Left ventricle myocardium inferior (tissue), 1 donor: Measurements from ENCODE around the gene SLC39A11. TPM values are rescaled to one million over a fixed set of nuclear protein-coding genes. Genes with fewer than 3 reads are reported as not detected.
"Not testable (repeated sequence)": the region's sequence is repeated elsewhere in the genome, so short reads cannot be mapped to it uniquely, and the experiment has no call there.

Source experiments
- DNase-seq: peaks from one replicate; pipeline ENCODE4 v3.0.0-alpha.2; 2020
- H3K27ac ChIP-seq: fragments of 200-600 bp; replicated peaks from 2 replicates; pipeline ENCODE4 v1.8.0; 2021
- H3K27me3 ChIP-seq: fragments of 200-600 bp; 2 replicates; pipeline ENCODE4 v1.8.0; 2021; ENCODE audit warnings: low read depth
- H3K36me3 ChIP-seq: fragments of 200-600 bp; 2 replicates; pipeline ENCODE4 v1.8.0; 2021
- H3K4me1 ChIP-seq: fragments of 200-600 bp; 2 replicates; pipeline ENCODE4 v1.8.0; 2021
- H3K4me3 ChIP-seq: fragments of 200-600 bp; 2 replicates; pipeline ENCODE4 v1.8.0; 2021; ENCODE audit warnings: mild to moderate bottlenecking, moderate library complexity
- H3K9me3 ChIP-seq: fragments of 200-600 bp; replicated peaks from 2 replicates; pipeline ENCODE4 v1.8.0; 2021
- CTCF ChIP-seq: fragments of 200-600 bp; IDR thresholded peaks from 2 replicates; pipeline ENCODE4 v1.8.0; 2021; ENCODE audit warnings: antibody characterized with exemption, mild to moderate bottlenecking, borderline replicate concordance
- intact Hi-C: fragments of 100-400 bp; cut with micrococcal nuclease; formaldehyde crosslinking; loops from one replicate; pipeline ENCODE4 v1.11.0; 2022
- total RNA-seq: library from RNA; stranded (reverse); fragmentation: NEBNext Ultra II Directional; extraction: Animal tissue kit (Norgen Biotek cat#: 25700); gene quantifications from one replicate; pipeline ENCODE4 v1.2.1, GENCODE V29; 2021
- donor health status: DM: no; HTN: yes; CAD: no; lungs with severe emphysema.

SLC39A11 gene
- total RNA-seq, 1 donor from 2014 or later, result 6.4 TPM

GRCh38 chr17:72903522-72903921 is 189.0 kb downstream of the SLC39A11 start:
- no peak for TF ChIP-seq CTCF
- Histone ChIP-seq H3K9me3 (peaks cover 3% of the 10 kb centered on the region), H3K27ac (no peak overlapping the region), H3K4me3 (no peak overlapping the region), H3K27me3 (no peaks in the 10 kb centered on the region), H3K4me1 (no peaks in the 10 kb centered on the region), H3K36me3 (no peaks in the 10 kb centered on the region)
- DNase-seq, result no peak
- intact Hi-C loops, result no loop called here

GRCh38 chr17:72901657-72902056 is 190.8 kb downstream of the SLC39A11 start:
- no peaks in the 10 kb centered on the region for H3K27me3 ChIP-seq
- H3K4me3 ChIP-seq, result no peak overlapping the region
- H3K27ac ChIP-seq, result no peak overlapping the region
- H3K36me3 ChIP-seq, result no peaks in the 10 kb centered on the region
- DNase-seq, result no peak
- H3K4me1 ChIP-seq, result no peaks in the 10 kb centered on the region
- H3K9me3 ChIP-seq, result peaks cover 3% of the 10 kb centered on the region
- TF ChIP-seq CTCF, result no peak
- intact Hi-C loops, result no loop called here

- DNase-seq, result no peak
- no peak for TF ChIP-seq CTCF
- peaks cover 3% of the 10 kb centered on the region for H3K9me3 ChIP-seq
- H3K4me1 ChIP-seq, result no peaks in the 10 kb centered on the region
- no peaks in the 10 kb centered on the region for H3K36me3 ChIP-seq
- H3K4me3 ChIP-seq, result no peak overlapping the region
- H3K27me3 ChIP-seq, result no peaks in the 10 kb centered on the region
- H3K27ac ChIP-seq, result no peak overlapping the region
- intact Hi-C loops, result no loop called here
Measured at GRCh38 chr17:72901083-72901482, 191.4 kb downstream of the SLC39A11 start.

GRCh38 chr17:72900654-72900971 is 191.9 kb downstream of the SLC39A11 start:
- no peak overlapping the region for H3K4me3 ChIP-seq
- H3K27ac ChIP-seq, result no peak overlapping the region
- no peaks in the 10 kb centered on the region for H3K36me3 ChIP-seq
- peaks cover 3% of the 10 kb centered on the region for H3K9me3 ChIP-seq
- no peaks in the 10 kb centered on the region for H3K27me3 ChIP-seq
- intact Hi-C loops, result no loop called here
- H3K4me1 ChIP-seq, result no peaks in the 10 kb centered on the region
- DNase-seq, result no peak
- TF ChIP-seq CTCF, result no peak

- H3K27ac ChIP-seq, result no peak overlapping the region
- H3K27me3 ChIP-seq, result no peaks in the 10 kb centered on the region
- no peaks in the 10 kb centered on the region for H3K36me3 ChIP-seq
- no peak for TF ChIP-seq CTCF
- peaks cover 3% of the 10 kb centered on the region for H3K9me3 ChIP-seq
- DNase-seq, result no peak
- no peak overlapping the region for H3K4me3 ChIP-seq
- intact Hi-C loops, result no loop called here
- H3K4me1 ChIP-seq, result no peaks in the 10 kb centered on the region
Measured at GRCh38 chr17:72898725-72899124, 193.8 kb downstream of the SLC39A11 start.

- H3K27me3 ChIP-seq, DNase-seq, H3K4me3 ChIP-seq, H3K36me3 ChIP-seq, H3K4me1 ChIP-seq, intact Hi-C loops, H3K27ac ChIP-seq, H3K9me3 ChIP-seq: not testable (repeated sequence)
Measured at GRCh38 chr17:72896288-72896687, 196.2 kb downstream of the SLC39A11 start.
